ENCODE results near the gene UBASH3A. TPM values are rescaled to one million over a fixed set of nuclear protein-coding genes. Genes with fewer than 3 reads are reported as not detected.

UBASH3A gene
- total RNA-seq, 3 donors from 2014 or later, result 0.60 to 2.5 (median 1.8) TPM

DNA sequence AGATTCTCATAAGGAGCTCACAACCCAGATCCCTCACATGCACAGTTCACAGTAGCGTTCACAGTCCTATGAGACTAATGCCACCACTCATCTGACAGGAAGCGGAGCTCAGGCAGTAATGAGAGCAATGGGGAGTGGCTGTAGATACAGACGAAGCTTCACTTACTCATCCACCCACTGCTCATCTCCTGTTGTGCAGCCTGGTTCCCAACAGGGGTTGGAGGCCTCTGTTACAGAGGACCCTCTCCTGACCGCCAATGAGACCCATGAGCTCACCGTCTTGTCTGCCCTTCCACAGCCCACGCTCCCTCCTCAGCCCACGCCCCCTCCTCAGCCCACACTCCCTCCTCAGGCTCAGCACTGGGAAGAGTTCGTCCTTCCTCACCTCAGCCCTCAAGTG is 52.8 kb downstream of the UBASH3A start:
- DNase-seq, result peak in 2 of 3 donors; percentile 26 to 39
- Histone ChIP-seq H3K9me3 (no peaks in the 10 kb centered on the region), H3K36me3 (ENCODE audit: low read depth) (no peaks in the 10 kb centered on the region), H3K4me1 (ENCODE audit: low read depth) (peaks cover 29% of the 10 kb centered on the region), H3K4me3 (no peak overlapping the region)
- TF ChIP-seq, protein P1, sequence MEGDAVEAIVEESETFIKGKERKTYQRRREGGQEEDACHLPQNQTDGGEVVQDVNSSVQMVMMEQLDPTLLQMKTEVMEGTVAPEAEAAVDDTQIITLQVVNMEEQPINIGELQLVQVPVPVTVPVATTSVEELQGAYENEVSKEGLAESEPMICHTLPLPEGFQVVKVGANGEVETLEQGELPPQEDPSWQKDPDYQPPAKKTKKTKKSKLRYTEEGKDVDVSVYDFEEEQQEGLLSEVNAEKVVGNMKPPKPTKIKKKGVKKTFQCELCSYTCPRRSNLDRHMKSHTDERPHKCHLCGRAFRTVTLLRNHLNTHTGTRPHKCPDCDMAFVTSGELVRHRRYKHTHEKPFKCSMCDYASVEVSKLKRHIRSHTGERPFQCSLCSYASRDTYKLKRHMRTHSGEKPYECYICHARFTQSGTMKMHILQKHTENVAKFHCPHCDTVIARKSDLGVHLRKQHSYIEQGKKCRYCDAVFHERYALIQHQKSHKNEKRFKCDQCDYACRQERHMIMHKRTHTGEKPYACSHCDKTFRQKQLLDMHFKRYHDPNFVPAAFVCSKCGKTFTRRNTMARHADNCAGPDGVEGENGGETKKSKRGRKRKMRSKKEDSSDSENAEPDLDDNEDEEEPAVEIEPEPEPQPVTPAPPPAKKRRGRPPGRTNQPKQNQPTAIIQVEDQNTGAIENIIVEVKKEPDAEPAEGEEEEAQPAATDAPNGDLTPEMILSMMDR (IDR thresholded peaks at IDR 0.05), result no peak
- intact Hi-C loops (cut with DNase I, micrococcal nuclease), result no loop called here
- ATAC-seq, result peak; percentile 19

DNA sequence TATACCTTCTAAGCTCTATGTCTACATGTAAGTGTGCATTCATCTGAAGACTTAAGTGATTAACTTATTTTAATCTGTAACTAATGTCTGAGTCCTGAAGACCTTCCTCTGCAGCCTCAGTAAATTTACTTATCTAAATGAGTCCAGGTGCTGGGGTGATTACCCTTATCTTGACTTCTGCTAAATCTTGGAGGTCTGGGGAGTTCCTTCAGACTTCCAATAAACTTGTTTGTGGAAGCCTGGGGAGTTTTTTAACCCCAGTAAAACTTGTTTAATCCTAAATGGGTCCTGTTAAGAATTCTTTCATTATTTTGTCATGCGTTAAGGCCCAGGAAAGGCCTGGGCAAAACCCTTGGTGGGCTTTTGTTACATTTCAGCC is 55.4 kb downstream of the UBASH3A start:
- DNase-seq (no peak), ATAC-seq (no peak)
- no peaks in the 10 kb centered on the region for H3K36me3 ChIP-seq (ENCODE audit: low read depth)
- no peak overlapping the region for H3K4me3 ChIP-seq
- TF ChIP-seq, protein P1 (IDR thresholded peaks at IDR 0.05), result no peak
- no peaks in the 10 kb centered on the region for H3K9me3 ChIP-seq
- peaks cover 50% of the 10 kb centered on the region for H3K4me1 ChIP-seq (ENCODE audit: low read depth)
- intact Hi-C loops (cut with DNase I, micrococcal nuclease), result no loop called here

DNA sequence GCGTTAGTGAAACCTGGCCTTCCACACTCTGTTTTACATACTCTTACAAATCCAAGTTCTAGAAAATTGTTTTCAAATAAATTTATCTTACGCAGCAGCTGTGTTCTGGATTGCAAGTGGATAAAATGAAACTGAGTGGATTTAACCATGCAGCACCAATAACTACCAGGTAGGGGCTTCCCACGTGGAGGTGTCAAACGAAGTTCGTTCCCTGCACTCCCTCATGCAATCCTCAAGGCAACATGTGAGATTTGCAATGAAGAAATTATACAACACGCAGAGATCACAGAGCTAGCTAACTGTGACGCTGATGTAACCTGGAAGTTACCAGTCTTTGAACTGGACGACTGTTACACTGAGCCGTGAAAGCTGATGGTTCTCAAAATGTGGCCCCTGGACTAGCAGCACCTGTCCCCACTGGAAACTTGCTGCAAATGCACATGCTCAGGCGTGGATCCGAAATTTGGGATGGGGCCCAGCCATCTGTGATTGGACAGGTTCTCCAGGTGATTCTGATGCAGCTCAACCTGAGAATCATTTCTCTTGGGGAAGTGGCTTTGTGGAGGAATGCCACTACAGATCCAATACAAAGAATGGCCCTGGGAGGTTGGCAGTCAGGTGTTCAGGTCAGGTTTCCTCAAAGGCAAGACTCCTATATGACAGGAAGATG is 56.0 kb downstream of the UBASH3A start:
- TF ChIP-seq, protein P1 (IDR thresholded peaks at IDR 0.05), result no peak
- intact Hi-C loops (cut with DNase I, micrococcal nuclease), result loop anchor here in 1 of 2 donors (10.0 kb wide), 1 partner anchor 55 kb away; the partner anchor contains the start of gene SLC37A1
- ATAC-seq (no peak), DNase-seq (peak in 2 of 3 donors; percentile 38 to 42)
- H3K9me3 ChIP-seq, result no peaks in the 10 kb centered on the region
- H3K4me1 ChIP-seq (ENCODE audit: low read depth), result peaks cover 56% of the 10 kb centered on the region
- H3K4me3 ChIP-seq, result no peak overlapping the region
- H3K36me3 ChIP-seq (ENCODE audit: low read depth), result no peaks in the 10 kb centered on the region

DNA sequence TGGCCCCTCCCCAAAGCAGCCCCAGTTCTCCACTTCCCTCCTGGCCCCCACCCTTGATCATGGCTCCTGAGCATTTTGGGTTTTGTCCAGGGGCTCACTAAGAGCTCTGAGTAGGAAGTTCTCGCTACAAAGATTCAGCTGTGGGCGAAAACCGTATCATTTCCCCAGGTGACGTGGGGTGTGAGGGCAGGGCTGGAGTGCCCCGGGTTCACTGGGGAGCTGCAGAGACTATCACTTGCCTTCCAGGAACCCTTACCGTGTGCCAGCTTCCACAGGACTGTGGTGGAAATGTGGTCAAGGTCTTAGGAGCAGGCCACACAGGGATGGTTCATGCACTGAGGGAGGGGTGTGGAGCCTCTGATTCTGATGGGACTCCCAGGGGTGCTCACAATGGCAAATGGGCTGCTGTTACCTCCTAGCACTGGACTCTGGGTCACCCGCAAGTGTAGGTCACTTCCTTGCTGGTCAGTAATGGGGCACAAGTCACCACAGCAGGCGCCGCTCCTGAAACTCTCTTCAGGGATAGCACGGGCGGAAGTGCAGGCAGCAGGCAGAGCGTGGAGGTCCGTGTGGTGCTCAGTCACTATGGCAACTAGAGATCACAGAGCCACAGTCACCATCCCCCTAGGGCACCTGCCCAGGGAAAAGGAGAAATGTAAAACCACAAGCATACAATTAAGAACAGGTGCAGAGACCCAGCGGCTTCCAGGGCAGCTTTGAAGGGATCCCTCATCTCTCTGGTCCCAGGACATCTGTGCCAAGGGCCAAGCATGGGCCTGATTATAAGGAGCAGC is 56.9 kb downstream of the UBASH3A start:
- Histone ChIP-seq H3K4me1 (ENCODE audit: low read depth) (peaks cover 64% of the 10 kb centered on the region), H3K4me3 (no peak overlapping the region), H3K36me3 (ENCODE audit: low read depth) (no peaks in the 10 kb centered on the region), H3K9me3 (no peaks in the 10 kb centered on the region)
- intact Hi-C loops (cut with DNase I, micrococcal nuclease), result loop anchor here in 1 of 2 donors (10.0 kb wide), 1 partner anchor 54 kb away; the partner anchor contains the start of gene SLC37A1
- TF ChIP-seq, protein P1 (IDR thresholded peaks at IDR 0.05), result no peak
- ATAC-seq (peak; percentile 34), DNase-seq (peak; percentile 50 to 74 (median 63))

DNA sequence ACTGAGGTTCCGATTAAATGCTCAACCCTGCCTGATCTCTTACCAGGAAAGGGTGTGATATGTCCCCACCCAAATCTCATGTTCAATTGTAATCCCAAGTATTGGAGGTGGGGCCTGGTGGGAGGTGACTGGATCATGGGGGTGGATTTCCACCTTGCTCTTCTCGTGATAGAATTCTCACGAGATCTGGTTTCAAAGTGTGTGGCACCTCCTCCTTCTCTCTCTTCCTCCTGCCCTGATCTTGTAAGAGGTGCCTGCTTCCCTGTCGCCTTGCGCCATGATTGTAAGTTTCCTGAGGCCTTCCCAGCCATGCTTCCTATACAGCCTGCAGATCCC is 57.5 kb downstream of the UBASH3A start:
- intact Hi-C loops (cut with DNase I, micrococcal nuclease), result loop anchor here in 1 of 2 donors (10.0 kb wide), 1 partner anchor 54 kb away; the partner anchor contains the start of gene SLC37A1
- ATAC-seq, result peak; percentile 25
- Histone ChIP-seq H3K9me3 (no peaks in the 10 kb centered on the region), H3K4me1 (ENCODE audit: low read depth) (peaks cover 68% of the 10 kb centered on the region), H3K4me3 (no peak overlapping the region), H3K36me3 (ENCODE audit: low read depth) (no peaks in the 10 kb centered on the region)
- peak in 2 of 3 donors; percentile 35 to 49 for DNase-seq
- TF ChIP-seq, protein P1 (IDR thresholded peaks at IDR 0.05), result no peak
